DOHH2 (cell line): ENCODE data around the gene UTP18.
"Not testable (repeated sequence)": the region's sequence is repeated elsewhere in the genome, so short reads cannot be mapped to it uniquely, and the experiment has no call there.

Experiments
- H3F3A ChIP-seq: fragments of 200-600 bp; sonication (generic), shearing (Covaris generic); 2 replicates; pipeline ENCODE4 v1.6.0; 2016; ENCODE audit warnings: antibody characterized with exemption, mild to moderate bottlenecking; ENCODE audit not compliant: control insufficient read depth, insufficient read depth
- H3K27ac ChIP-seq: fragments of 200-600 bp; sonication (generic); 2 replicates; pipeline ENCODE4 v1.5.1; 2014; ENCODE audit warnings: low read depth, mild to moderate bottlenecking, low read length, moderate library complexity
- H3K27me3 ChIP-seq: fragments of 200-600 bp; sonication (generic); 2 replicates; pipeline ENCODE4 v1.6.1; 2014; ENCODE audit warnings: mild to moderate bottlenecking, low read length, mixed read lengths; ENCODE audit not compliant: control insufficient read depth
- H3K36me3 ChIP-seq: fragments of 200-600 bp; sonication (generic); 2 replicates; pipeline ENCODE4 v1.6.1; 2014; ENCODE audit warnings: mild to moderate bottlenecking, low read length, moderate library complexity, mixed read lengths; ENCODE audit not compliant: control insufficient read depth
- H3K4me1 ChIP-seq: fragments of 200-600 bp; sonication (generic); 2 replicates; pipeline ENCODE4 v1.6.1; 2014; ENCODE audit warnings: mild to moderate bottlenecking, low read length, mixed read lengths; ENCODE audit not compliant: control insufficient read depth
- H3K4me2 ChIP-seq: fragments of 200-600 bp; sonication (generic); 2 replicates; pipeline ENCODE4 v1.6.0; 2014; ENCODE audit warnings: mild to moderate bottlenecking, low read length, moderate library complexity
- H3K4me3 ChIP-seq: fragments of 200-600 bp; sonication (generic); 2 replicates; pipeline ENCODE4 v1.5.1; 2014; ENCODE audit warnings: mild to moderate bottlenecking, low read length, mixed read lengths
- H3K79me2 ChIP-seq: fragments of 200-600 bp; sonication (generic); 2 replicates; pipeline ENCODE4 v1.6.1; 2014; ENCODE audit warnings: mild to moderate bottlenecking, low read length, mixed read lengths; ENCODE audit not compliant: control insufficient read depth
- H3K9me2 ChIP-seq: fragments of 200-600 bp; sonication (generic); replicated peaks from 2 replicates; pipeline ENCODE4 v1.6.1; 2014; ENCODE audit warnings: mild to moderate bottlenecking, low read length, mixed read lengths; ENCODE audit not compliant: control insufficient read depth
- H3K9me3 ChIP-seq: fragments of 200-600 bp; sonication (generic); 2 replicates; pipeline ENCODE4 v1.6.1; 2014; ENCODE audit warnings: antibody characterized with exemption, low read length, mixed read lengths; ENCODE audit not compliant: control insufficient read depth, insufficient read depth
- H4K20me1 ChIP-seq: fragments of 200-600 bp; sonication (generic); 2 replicates; pipeline ENCODE4 v1.6.0; 2014; ENCODE audit warnings: low read depth, mild to moderate bottlenecking, antibody characterized with exemption, low read length, moderate library complexity; ENCODE audit not compliant: control insufficient read depth, insufficient read depth
- CTCF ChIP-seq: fragments of 200-600 bp; sonication (generic); IDR thresholded peaks from one replicate; pipeline ENCODE4 v1.5.1; 2014; ENCODE audit warnings: antibody characterized with exemption, mild to moderate bottlenecking, low read depth, low read length; ENCODE audit not compliant: poor library complexity, severe bottlenecking
- EZH2phosphoT487 ChIP-seq: fragments of 200-600 bp; sonication (generic); IDR thresholded peaks from 2 replicates; pipeline ENCODE4 v1.6.1; 2017; ENCODE audit warnings: borderline replicate concordance, mild to moderate bottlenecking, antibody characterized with exemption, low read length, moderate library complexity, mixed read lengths

UTP18 gene

GRCh38 chr17:51325471-51325870 lies 65.1 kb downstream of the UTP18 start:
- Histone ChIP-seq H3K4me3 (no peak overlapping the region), H3K27me3 (no peaks in the 10 kb centered on the region; the same call in 1 of the 2 replicates), H3K36me3 (no peaks in the 10 kb centered on the region), H3F3A (no peaks in the 10 kb centered on the region), H3K79me2 (no peaks in the 10 kb centered on the region), H3K4me2 (no peak overlapping the region), H3K27ac (no peak overlapping the region), H3K4me1 (no peaks in the 10 kb centered on the region), H3K9me3 (no peaks in the 10 kb centered on the region), H4K20me1 (no peaks in the 10 kb centered on the region), H3K9me2 (no peaks in the 10 kb centered on the region)
- TF ChIP-seq CTCF (no peak), EZH2phosphoT487 (no peak)

GRCh38 chr17:51330861-51331503 lies 70.6 kb downstream of the UTP18 start:
- H3K27me3 ChIP-seq, H3K79me2 ChIP-seq, H3K9me2 ChIP-seq, H4K20me1 ChIP-seq, H3K27ac ChIP-seq, H3K9me3 ChIP-seq, H3F3A ChIP-seq, H3K36me3 ChIP-seq, H3K4me3 ChIP-seq, H3K4me1 ChIP-seq, H3K4me2 ChIP-seq: not testable (repeated sequence)

GRCh38 chr17:51335006-51335590 lies 74.8 kb downstream of the UTP18 start:
- no peaks in the 10 kb centered on the region for H3K4me1 ChIP-seq
- no peaks in the 10 kb centered on the region for H4K20me1 ChIP-seq
- TF ChIP-seq EZH2phosphoT487: no peak
- no peak for TF ChIP-seq CTCF
- no peaks in the 10 kb centered on the region for H3K9me3 ChIP-seq
- no peaks in the 10 kb centered on the region for H3K9me2 ChIP-seq
- no peaks in the 10 kb centered on the region for H3F3A ChIP-seq
- H3K79me2 ChIP-seq: no peaks in the 10 kb centered on the region
- H3K36me3 ChIP-seq: no peaks in the 10 kb centered on the region
- H3K27me3 ChIP-seq: peaks cover 14% of the 10 kb centered on the region
- no peak overlapping the region for H3K4me3 ChIP-seq
- H3K27ac ChIP-seq: no peak overlapping the region
- H3K4me2 ChIP-seq: no peak overlapping the region

GRCh38 chr17:51335883-51336822 lies 75.8 kb downstream of the UTP18 start:
- no peak for TF ChIP-seq EZH2phosphoT487

More at GRCh38 chr17:51335883-51336822, 75.8 kb downstream of the UTP18 start:
- Histone ChIP-seq H3K4me2 (no peak overlapping the region), H3K27me3 (peaks cover 14% of the 10 kb centered on the region), H3K4me3 (no peak overlapping the region), H3K9me2 (no peaks in the 10 kb centered on the region), H3K36me3 (no peaks in the 10 kb centered on the region), H3K9me3 (no peaks in the 10 kb centered on the region), H3K27ac (no peak overlapping the region), H3F3A (no peaks in the 10 kb centered on the region), H3K79me2 (no peaks in the 10 kb centered on the region), H3K4me1 (no peaks in the 10 kb centered on the region), H4K20me1 (no peaks in the 10 kb centered on the region)
